ENCODE data around the gene PRKCQ.

GRCh38 chr10:6586501-6586900, 6.4 kb upstream of the PRKCQ start:
- TF ChIP-seq CTCF (IDR thresholded peaks at IDR 0.05; ENCODE audit: insufficient read depth, low read length, poor library complexity, severe bottlenecking) (no peak), EZH2phosphoT487 (conservative IDR thresholded peaks at IDR 0.05; ENCODE audit: low read length) (no peak)
